Smooth muscle cell (in vitro differentiated cells): ENCODE measurements around the gene CTBP2. TPM values are rescaled to one million over a fixed set of nuclear protein-coding genes. Genes with fewer than 3 reads are reported as not detected.
"Not testable (repeated sequence)": the region's sequence is repeated elsewhere in the genome, so short reads cannot be mapped to it uniquely, and the experiment has no call there.

ENCODE experiments used
- DNase-seq: peaks from one replicate; lab custom pipeline; 2025; ENCODE audit not compliant: unreplicated experiment; lab: John Stamatoyannopoulos, UW
- H2AFZ ChIP-seq: fragments of 200-600 bp; sonication (generic); 2 replicates; pipeline ENCODE4 v1.6.0; 2016; ENCODE audit warnings: antibody characterized with exemption, low read depth, mild to moderate bottlenecking
- H3F3A ChIP-seq: fragments of 200-600 bp; sonication (generic); 2 replicates; pipeline ENCODE4 v1.6.0; 2017; ENCODE audit warnings: antibody characterized with exemption, low read depth
- H3K27ac ChIP-seq: fragments of 200-600 bp; sonication (generic); 2 replicates; pipeline ENCODE4 v1.5.1; 2016; ENCODE audit warnings: low read depth, mild to moderate bottlenecking
- H3K27me3 ChIP-seq: fragments of 200-600 bp; sonication (generic); 2 replicates; pipeline ENCODE4 v1.6.1; 2016; ENCODE audit warnings: low read depth, mild to moderate bottlenecking
- H3K36me3 ChIP-seq: fragments of 200-600 bp; sonication (generic); 2 replicates; pipeline ENCODE4 v1.5.1; 2016; ENCODE audit warnings: low read depth
- H3K4me1 ChIP-seq: fragments of 200-600 bp; sonication (generic); 2 replicates; pipeline ENCODE4 v1.5.1; 2016; ENCODE audit warnings: low read depth
- H3K4me2 ChIP-seq: fragments of 200-600 bp; sonication (generic); 2 replicates; pipeline ENCODE4 v1.6.0; 2016; ENCODE audit warnings: mild to moderate bottlenecking
- H3K4me3 ChIP-seq: fragments of 200-600 bp; sonication (generic); 2 replicates; pipeline ENCODE4 v1.5.1; 2016; ENCODE audit warnings: mild to moderate bottlenecking
- H3K79me2 ChIP-seq: fragments of 200-600 bp; sonication (generic); 2 replicates; pipeline ENCODE4 v1.6.0; 2016; ENCODE audit warnings: low read depth, mild to moderate bottlenecking
- H3K9ac ChIP-seq: fragments of 200-600 bp; sonication (generic); 2 replicates; pipeline ENCODE4 v1.6.0; 2016; ENCODE audit warnings: low read depth
- H3K9me3 ChIP-seq: fragments of 200-600 bp; sonication (generic); replicated peaks from 2 replicates; pipeline ENCODE4 v1.5.1; 2016; ENCODE audit warnings: low read depth
- H4K20me1 ChIP-seq: fragments of 200-600 bp; sonication (generic); 2 replicates; pipeline ENCODE4 v1.6.0; 2016; ENCODE audit warnings: low read depth
- CTCF ChIP-seq: fragments of 200-600 bp; sonication (generic); IDR thresholded peaks from 2 replicates; pipeline ENCODE4 v1.5.1; 2017; ENCODE audit warnings: borderline replicate concordance, mild to moderate bottlenecking, antibody characterized with exemption; ENCODE audit not compliant: insufficient read depth, poor library complexity, severe bottlenecking
- WGBS: methylation state at CpG from one replicate; pipeline ENCODE4 v1.1.7; 2016; ENCODE audit warnings: low lambda C conversion rate; 5-methylcytosine and 5-hydroxymethylcytosine counted together
- polyA plus RNA-seq: library from polyadenylated mRNA; unstranded; fragments of >200 nt; fragmentation: Nextera tagmentation; extraction: Ambion mirVana; gene quantifications from 2 replicates; pipeline ENCODE4 v1.2.1, GENCODE V29; 2016
- total RNA-seq: library from RNA; depleted of rRNA; stranded (reverse); fragments of >200 nt; gene quantifications from 2 replicates; pipeline ENCODE4 v1.2.3, GENCODE V29; 2014

Gene CTBP2
- total and polyA plus RNA-seq, 2 experiments from 2014 or later, result 49.9 to 69.5 TPM

- Histone ChIP-seq H2AFZ (no peak overlapping the region), H3K27me3 (no peaks in the 10 kb centered on the region), H3K4me2 (peak overlapping the region; percentile 87), H3F3A (peaks cover 28% of the 10 kb centered on the region), H3K9ac (no peak overlapping the region), H3K79me2 (peaks cover 89% of the 10 kb centered on the region), H4K20me1 (peaks cover 100% of the 10 kb centered on the region), H3K4me3 (peak overlapping the region; percentile 36), H3K4me1 (peaks cover 83% of the 10 kb centered on the region), H3K36me3 (no peaks in the 10 kb centered on the region), H3K9me3 (no peaks in the 10 kb centered on the region), H3K27ac (peak overlapping the region; percentile 74)
- no peak for TF ChIP-seq CTCF
- WGBS, result 52% methylated on average over 21 of the region's 21 CpGs
- no peak for DNase-seq
These were observed 7.7 kb downstream of the CTBP2 start for GRCh38 chr10:125152450-125153368.

GRCh38 chr10:125151553-125152449 lies 8.6 kb downstream of the CTBP2 start:
- Histone ChIP-seq H3F3A (peaks cover 30% of the 10 kb centered on the region), H3K79me2 (peaks cover 89% of the 10 kb centered on the region), H3K27me3 (no peaks in the 10 kb centered on the region), H3K36me3 (no peaks in the 10 kb centered on the region), H4K20me1 (peaks cover 100% of the 10 kb centered on the region), H3K9me3 (no peaks in the 10 kb centered on the region), H3K4me3 (peak overlapping the region; percentile 36), H3K4me1 (peaks cover 77% of the 10 kb centered on the region), H3K4me2 (peak overlapping the region; percentile 87), H2AFZ (no peak overlapping the region), H3K9ac (no peak overlapping the region), H3K27ac (no peak overlapping the region)
- DNase-seq, result no peak
- no peak for TF ChIP-seq CTCF
- 47% methylated on average over 46 of the region's 81 CpGs for WGBS

- H2AFZ ChIP-seq, result no peak overlapping the region
- no peak overlapping the region for H3K27ac ChIP-seq
- H3K4me3 ChIP-seq, result no peak overlapping the region
- no peak overlapping the region for H3K4me2 ChIP-seq
- peaks cover 71% of the 10 kb centered on the region for H3K4me1 ChIP-seq
- peaks cover 100% of the 10 kb centered on the region for H4K20me1 ChIP-seq
- H3F3A ChIP-seq, result peaks cover 25% of the 10 kb centered on the region
- H3K9ac ChIP-seq, result no peak overlapping the region
- no peaks in the 10 kb centered on the region for H3K36me3 ChIP-seq
- 93% methylated on average over 24 of the region's 24 CpGs for WGBS
- TF ChIP-seq CTCF, result no peak
- H3K9me3 ChIP-seq, result no peaks in the 10 kb centered on the region
- DNase-seq, result no peak
- no peaks in the 10 kb centered on the region for H3K27me3 ChIP-seq
- H3K79me2 ChIP-seq, result peaks cover 89% of the 10 kb centered on the region
These were observed 9.2 kb downstream of the CTBP2 start for GRCh38 chr10:125151170-125151552.

- not testable (repeated sequence) for H2AFZ ChIP-seq, H3K9me3 ChIP-seq, H3K36me3 ChIP-seq, H3K27me3 ChIP-seq, H3K4me2 ChIP-seq, H3K9ac ChIP-seq, H3K27ac ChIP-seq, H3K4me3 ChIP-seq, DNase-seq
- Histone ChIP-seq H4K20me1 (peaks cover 100% of the 10 kb centered on the region), H3F3A (peaks cover 25% of the 10 kb centered on the region), H3K79me2 (peaks cover 89% of the 10 kb centered on the region), H3K4me1 (peaks cover 65% of the 10 kb centered on the region)
- WGBS, result 90% methylated on average over 16 of the region's 16 CpGs
These were observed 9.8 kb downstream of the CTBP2 start for GRCh38 chr10:125150376-125151083.
